Panc1 (cell line): ENCODE results near the gene SERPINA4. TPM values are rescaled to one million over a fixed set of nuclear protein-coding genes. Genes with fewer than 3 reads are reported as not detected.

Experiments
- ATAC-seq: fragments of 200-7000 bp; cut with Tn5 transposase; 2 replicates; pipeline ENCODE4 v1.9.1; 2020; ENCODE audit warnings: mild to moderate bottlenecking, moderate library complexity
- BruUV-seq: library from RNA; stranded (reverse); fragments of 400-500 nt; replicated peaks from 2 replicates; lab custom pipeline; 2021; lab: Mats Ljungman, UMichigan
- CTCF ChIA-PET: fragments of 300-600 bp; sonication (Branson Sonifier 250); formaldehyde crosslinking; loops from one replicate; lab custom pipeline; 2022; ENCODE audit warnings: antibody characterized with exemption; lab: Charles Lee
- POLR2A ChIA-PET: fragments of 300-600 bp; sonication (Branson Sonifier 250); formaldehyde crosslinking; loops from one replicate; lab custom pipeline; 2022; ENCODE audit warnings: antibody characterized with exemption; lab: Charles Lee
- DNase-seq: peaks from one replicate; pipeline ENCODE4 v3.0.0-alpha.2; 2010; ENCODE audit warnings: low read depth, low spot score
- H3K27ac ChIP-seq: 2 replicates; pipeline ENCODE4 v1.5.1; 2011; ENCODE audit warnings: mild to moderate bottlenecking, low read length, inconsistent platforms
- H3K27me3 ChIP-seq: fragments of 200-500 bp; sonication (Bioruptor generic); 2 replicates; pipeline ENCODE4 v1.6.0; 2014; ENCODE audit warnings: low read length, inconsistent platforms; ENCODE audit not compliant: control insufficient read depth, insufficient read depth
- H3K36me3 ChIP-seq: fragments of 200-500 bp; sonication (Bioruptor generic); 2 replicates; pipeline ENCODE4 v1.5.1; 2014; ENCODE audit warnings: inconsistent platforms, mild to moderate bottlenecking, low read length, moderate library complexity; ENCODE audit not compliant: control insufficient read depth, insufficient read depth
- H3K4me1 ChIP-seq: 2 replicates; pipeline ENCODE4 v1.5.1; 2011; ENCODE audit warnings: inconsistent platforms, mild to moderate bottlenecking, low read length, moderate library complexity; ENCODE audit not compliant: control insufficient read depth, insufficient read depth
- H3K4me3 ChIP-seq, 2 experiments: 2 replicates each; pipeline ENCODE4 v1.5.1; 2011 to 2012; ENCODE audit warnings: low read depth in 2 of 2, low read length in 2 of 2, mild to moderate bottlenecking in 2 of 2, inconsistent platforms in 1 of 2, moderate library complexity in 1 of 2
- H3K9me3 ChIP-seq: fragments of 200-500 bp; sonication (Bioruptor generic); 2 replicates; pipeline ENCODE4 v1.5.1; 2014; ENCODE audit warnings: low read depth, mild to moderate bottlenecking, inconsistent platforms, low read length, moderate library complexity; ENCODE audit not compliant: control insufficient read depth, insufficient read depth
- POLR2AphosphoS5 ChIP-seq: IDR thresholded peaks from 2 replicates; pipeline ENCODE4 v1.6.1; 2012; ENCODE audit warnings: mild to moderate bottlenecking, low read depth, low read length, moderate library complexity
- SIN3A ChIP-seq: IDR thresholded peaks from 2 replicates; pipeline ENCODE4 v1.6.1; 2012; ENCODE audit warnings: low read depth, mild to moderate bottlenecking, low read length, moderate library complexity, borderline replicate concordance; ENCODE audit not compliant: insufficient read depth
- TCF7L2 ChIP-seq: IDR thresholded peaks from 2 replicates; pipeline ENCODE4 v1.6.1; 2011; ENCODE audit warnings: mild to moderate bottlenecking, low read depth, low read length, inconsistent platforms
- in situ Hi-C: cut with HindIII; loops from 2 replicates; pipeline ENCODE4 v1.10.0; 2016; ENCODE audit warnings: low sequenced_read_pairs, low pct_unique_long_range_greater_than_20kb
- intact Hi-C: fragments of 100-400 bp; cut with micrococcal nuclease; formaldehyde crosslinking; loops from one replicate; pipeline ENCODE4 v1.10.0; 2022; ENCODE audit not compliant: unreplicated experiment
- total RNA-seq: library from RNA; stranded (reverse); gene quantifications from one replicate; pipeline ENCODE4 v1.2.1, GENCODE V29; 2021; ENCODE audit not compliant: unreplicated experiment
- TF ChIP-seq, protein P1 (sequence below): fragments of 450-650 bp; IDR thresholded peaks from 2 replicates; pipeline ENCODE4 v1.5.1; 2017; ENCODE audit warnings: mild to moderate bottlenecking
- TF ChIP-seq, protein P2 (sequence below), 2 experiments: IDR thresholded peaks; 2 replicates each; pipeline ENCODE4 v1.6.1; 2011 to 2012; ENCODE audit warnings: low read depth in 2 of 2, control low read depth in 1 of 2, low read length in 1 of 2, mild to moderate bottlenecking in 1 of 2, moderate library complexity in 1 of 2; ENCODE audit not compliant: insufficient read depth in 1 of 2

The SERPINA4 gene
- total RNA-seq, 1 experiment from 2014 or later: 0.10 TPM

DNA sequence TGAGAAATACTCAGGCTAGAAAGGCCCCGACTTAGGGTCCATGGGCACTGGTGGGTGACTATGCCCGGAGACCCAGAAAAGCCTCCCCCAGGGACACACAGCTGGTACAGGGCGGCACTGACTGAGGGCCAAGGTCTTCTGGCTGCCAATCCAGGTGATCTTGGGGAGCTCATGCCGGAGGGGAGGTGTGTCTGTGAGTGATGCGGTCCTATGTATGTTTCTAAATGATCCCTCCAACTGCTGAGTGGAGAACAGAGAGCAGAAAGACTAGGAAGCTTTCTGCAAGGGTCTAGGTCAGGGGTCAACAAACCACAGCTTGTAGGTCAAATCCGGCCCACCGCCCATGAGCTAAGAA is 391 bp downstream of the SERPINA4 start:
- DNase-seq (no peak), ATAC-seq (no peak)
- in situ Hi-C loops (no loop called here), intact Hi-C loops (no loop called here)
- H3K36me3 ChIP-seq: no peaks in the 10 kb centered on the region
- POLR2A ChIA-PET: no interaction called here
- H3K4me3 ChIP-seq: no peak overlapping the region
- no TSS peak for BruUV-seq
- no peak overlapping the region for H3K27ac ChIP-seq
- H3K27me3 ChIP-seq: no peaks in the 10 kb centered on the region
- TF ChIP-seq TCF7L2 (no peak), SIN3A (no peak), POLR2AphosphoS5 (no peak)
- TF ChIP-seq, protein P1, sequence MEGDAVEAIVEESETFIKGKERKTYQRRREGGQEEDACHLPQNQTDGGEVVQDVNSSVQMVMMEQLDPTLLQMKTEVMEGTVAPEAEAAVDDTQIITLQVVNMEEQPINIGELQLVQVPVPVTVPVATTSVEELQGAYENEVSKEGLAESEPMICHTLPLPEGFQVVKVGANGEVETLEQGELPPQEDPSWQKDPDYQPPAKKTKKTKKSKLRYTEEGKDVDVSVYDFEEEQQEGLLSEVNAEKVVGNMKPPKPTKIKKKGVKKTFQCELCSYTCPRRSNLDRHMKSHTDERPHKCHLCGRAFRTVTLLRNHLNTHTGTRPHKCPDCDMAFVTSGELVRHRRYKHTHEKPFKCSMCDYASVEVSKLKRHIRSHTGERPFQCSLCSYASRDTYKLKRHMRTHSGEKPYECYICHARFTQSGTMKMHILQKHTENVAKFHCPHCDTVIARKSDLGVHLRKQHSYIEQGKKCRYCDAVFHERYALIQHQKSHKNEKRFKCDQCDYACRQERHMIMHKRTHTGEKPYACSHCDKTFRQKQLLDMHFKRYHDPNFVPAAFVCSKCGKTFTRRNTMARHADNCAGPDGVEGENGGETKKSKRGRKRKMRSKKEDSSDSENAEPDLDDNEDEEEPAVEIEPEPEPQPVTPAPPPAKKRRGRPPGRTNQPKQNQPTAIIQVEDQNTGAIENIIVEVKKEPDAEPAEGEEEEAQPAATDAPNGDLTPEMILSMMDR: no peak
- TF ChIP-seq, protein P2, sequence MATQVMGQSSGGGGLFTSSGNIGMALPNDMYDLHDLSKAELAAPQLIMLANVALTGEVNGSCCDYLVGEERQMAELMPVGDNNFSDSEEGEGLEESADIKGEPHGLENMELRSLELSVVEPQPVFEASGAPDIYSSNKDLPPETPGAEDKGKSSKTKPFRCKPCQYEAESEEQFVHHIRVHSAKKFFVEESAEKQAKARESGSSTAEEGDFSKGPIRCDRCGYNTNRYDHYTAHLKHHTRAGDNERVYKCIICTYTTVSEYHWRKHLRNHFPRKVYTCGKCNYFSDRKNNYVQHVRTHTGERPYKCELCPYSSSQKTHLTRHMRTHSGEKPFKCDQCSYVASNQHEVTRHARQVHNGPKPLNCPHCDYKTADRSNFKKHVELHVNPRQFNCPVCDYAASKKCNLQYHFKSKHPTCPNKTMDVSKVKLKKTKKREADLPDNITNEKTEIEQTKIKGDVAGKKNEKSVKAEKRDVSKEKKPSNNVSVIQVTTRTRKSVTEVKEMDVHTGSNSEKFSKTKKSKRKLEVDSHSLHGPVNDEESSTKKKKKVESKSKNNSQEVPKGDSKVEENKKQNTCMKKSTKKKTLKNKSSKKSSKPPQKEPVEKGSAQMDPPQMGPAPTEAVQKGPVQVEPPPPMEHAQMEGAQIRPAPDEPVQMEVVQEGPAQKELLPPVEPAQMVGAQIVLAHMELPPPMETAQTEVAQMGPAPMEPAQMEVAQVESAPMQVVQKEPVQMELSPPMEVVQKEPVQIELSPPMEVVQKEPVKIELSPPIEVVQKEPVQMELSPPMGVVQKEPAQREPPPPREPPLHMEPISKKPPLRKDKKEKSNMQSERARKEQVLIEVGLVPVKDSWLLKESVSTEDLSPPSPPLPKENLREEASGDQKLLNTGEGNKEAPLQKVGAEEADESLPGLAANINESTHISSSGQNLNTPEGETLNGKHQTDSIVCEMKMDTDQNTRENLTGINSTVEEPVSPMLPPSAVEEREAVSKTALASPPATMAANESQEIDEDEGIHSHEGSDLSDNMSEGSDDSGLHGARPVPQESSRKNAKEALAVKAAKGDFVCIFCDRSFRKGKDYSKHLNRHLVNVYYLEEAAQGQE (IDR thresholded peaks at IDR 0.05; ENCODE audit: insufficient read depth in 1 of 2, low read depth in 2 of 2, low read length in 1 of 2): no peak
- CTCF ChIA-PET: no interaction called here
- no peaks in the 10 kb centered on the region for H3K4me1 ChIP-seq
- H3K9me3 ChIP-seq: no peaks in the 10 kb centered on the region; the same call in 1 of the 2 replicates

DNA sequence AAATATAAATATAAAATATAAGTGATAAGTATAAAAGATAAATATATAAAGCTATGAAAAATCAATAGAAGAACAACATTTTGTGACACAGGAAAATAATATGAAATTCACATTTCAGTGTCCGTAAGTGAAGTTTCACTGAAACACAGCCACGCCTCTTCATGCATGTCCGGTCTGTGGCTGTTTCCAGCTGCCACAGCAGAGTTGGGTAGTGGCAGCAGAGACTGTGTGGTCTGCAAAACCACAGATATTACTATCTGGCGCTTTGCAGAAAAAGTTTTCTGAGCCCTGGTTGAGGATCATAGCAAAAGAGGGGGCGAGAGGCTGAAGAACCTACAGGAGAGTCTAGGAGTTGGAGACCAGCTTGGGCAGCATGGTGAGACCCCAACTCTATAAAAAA is 780 bp downstream of the SERPINA4 start:
- intact Hi-C loops (no loop called here), in situ Hi-C loops (no loop called here)
- TF ChIP-seq SIN3A (no peak), POLR2AphosphoS5 (no peak)
- TF ChIP-seq, protein P1: no peak
- H3K27ac ChIP-seq: no peak overlapping the region
- H3K4me1 ChIP-seq: no peaks in the 10 kb centered on the region
- ChIA-PET POLR2A (no interaction called here), CTCF (no interaction called here)
- no peak overlapping the region for H3K4me3 ChIP-seq
- no peaks in the 10 kb centered on the region for H3K36me3 ChIP-seq
- ATAC-seq: no peak
- DNase-seq: no peak
- no peaks in the 10 kb centered on the region for H3K27me3 ChIP-seq
- BruUV-seq: no TSS peak
- H3K9me3 ChIP-seq: no peaks in the 10 kb centered on the region; the same call in 1 of the 2 replicates
